B cell (primary cell): ENCODE results near the gene NSUN7.

Source experiments
- EZH2 ChIP-seq: IDR thresholded peaks from 2 replicates; pipeline ENCODE4 v1.6.1; 2012; ENCODE audit warnings: borderline replicate concordance, low read depth, mild to moderate bottlenecking, moderate library complexity, low read length; ENCODE audit not compliant: insufficient read depth, poor library complexity, severe bottlenecking
- TF ChIP-seq, protein P1 (sequence below): fragments of 200-600 bp; IDR thresholded peaks from one replicate; pipeline ENCODE4 v1.8.0; 2022; ENCODE audit warnings: antibody characterized with exemption, mild to moderate bottlenecking

DNA sequence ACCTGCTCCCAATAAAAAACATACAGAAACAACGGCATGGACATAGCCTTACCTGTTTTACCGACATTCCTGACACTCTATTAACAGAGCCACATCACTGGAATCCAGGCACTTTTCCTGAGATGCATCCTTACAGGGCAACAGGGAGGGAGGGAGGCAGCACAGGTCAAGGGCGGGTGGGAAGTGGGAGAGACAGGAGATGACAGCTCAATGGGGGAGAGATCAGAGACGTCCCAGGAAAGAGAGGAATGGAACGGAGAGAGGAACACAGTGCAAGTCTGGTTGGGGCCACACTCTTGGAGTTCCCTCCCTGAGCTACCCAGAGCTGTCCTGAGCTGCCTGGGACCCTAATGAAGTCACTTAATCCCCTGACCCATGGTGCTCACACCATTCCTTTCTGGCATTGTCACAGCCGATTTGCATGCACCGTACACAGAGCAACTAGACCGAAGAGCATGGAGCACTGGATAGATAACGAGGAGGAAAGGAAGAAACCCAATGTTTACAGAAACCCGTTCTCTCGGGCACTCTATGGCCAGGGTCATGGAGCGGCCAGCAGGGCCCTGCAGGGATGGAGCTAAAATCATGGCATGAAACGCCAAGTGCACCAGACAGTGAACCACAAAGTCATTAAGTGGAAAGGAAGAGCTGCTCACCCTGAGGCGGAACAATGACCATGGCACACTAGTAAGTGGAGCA lies 93.1 kb downstream of the NSUN7 start:
- no peak for TF ChIP-seq EZH2
- TF ChIP-seq, protein P1, sequence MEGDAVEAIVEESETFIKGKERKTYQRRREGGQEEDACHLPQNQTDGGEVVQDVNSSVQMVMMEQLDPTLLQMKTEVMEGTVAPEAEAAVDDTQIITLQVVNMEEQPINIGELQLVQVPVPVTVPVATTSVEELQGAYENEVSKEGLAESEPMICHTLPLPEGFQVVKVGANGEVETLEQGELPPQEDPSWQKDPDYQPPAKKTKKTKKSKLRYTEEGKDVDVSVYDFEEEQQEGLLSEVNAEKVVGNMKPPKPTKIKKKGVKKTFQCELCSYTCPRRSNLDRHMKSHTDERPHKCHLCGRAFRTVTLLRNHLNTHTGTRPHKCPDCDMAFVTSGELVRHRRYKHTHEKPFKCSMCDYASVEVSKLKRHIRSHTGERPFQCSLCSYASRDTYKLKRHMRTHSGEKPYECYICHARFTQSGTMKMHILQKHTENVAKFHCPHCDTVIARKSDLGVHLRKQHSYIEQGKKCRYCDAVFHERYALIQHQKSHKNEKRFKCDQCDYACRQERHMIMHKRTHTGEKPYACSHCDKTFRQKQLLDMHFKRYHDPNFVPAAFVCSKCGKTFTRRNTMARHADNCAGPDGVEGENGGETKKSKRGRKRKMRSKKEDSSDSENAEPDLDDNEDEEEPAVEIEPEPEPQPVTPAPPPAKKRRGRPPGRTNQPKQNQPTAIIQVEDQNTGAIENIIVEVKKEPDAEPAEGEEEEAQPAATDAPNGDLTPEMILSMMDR: no peak
